Activated T-helper 9 cell treated with anti-CD3 and anti-CD28 coated beads, Interleukin-2, amount 50 U/mL, for 16 hours (primary cell): ENCODE results near the gene SLC35E2B.
"Not testable (repeated sequence)": the region's sequence is repeated elsewhere in the genome, so short reads cannot be mapped to it uniquely, and the experiment has no call there.

Experiments used
- DNase-seq: peaks from one replicate; pipeline ENCODE4 v3.0.0-alpha.2; 2020; ENCODE audit warnings: low read depth

The SLC35E2B gene

GRCh38 chr1:1692714-1693647, at the start of gene SLC35E2B:
SLC35E2B (minus strand) TSS chr1:1692795; CDS start chr1:1676699, 16,096 bp downstream.
- peak; percentile 97 for DNase-seq

- not testable (repeated sequence) for DNase-seq
Observed at GRCh38 chr1:1741013-1741412, 48.4 kb upstream of the SLC35E2B start.

DNA sequence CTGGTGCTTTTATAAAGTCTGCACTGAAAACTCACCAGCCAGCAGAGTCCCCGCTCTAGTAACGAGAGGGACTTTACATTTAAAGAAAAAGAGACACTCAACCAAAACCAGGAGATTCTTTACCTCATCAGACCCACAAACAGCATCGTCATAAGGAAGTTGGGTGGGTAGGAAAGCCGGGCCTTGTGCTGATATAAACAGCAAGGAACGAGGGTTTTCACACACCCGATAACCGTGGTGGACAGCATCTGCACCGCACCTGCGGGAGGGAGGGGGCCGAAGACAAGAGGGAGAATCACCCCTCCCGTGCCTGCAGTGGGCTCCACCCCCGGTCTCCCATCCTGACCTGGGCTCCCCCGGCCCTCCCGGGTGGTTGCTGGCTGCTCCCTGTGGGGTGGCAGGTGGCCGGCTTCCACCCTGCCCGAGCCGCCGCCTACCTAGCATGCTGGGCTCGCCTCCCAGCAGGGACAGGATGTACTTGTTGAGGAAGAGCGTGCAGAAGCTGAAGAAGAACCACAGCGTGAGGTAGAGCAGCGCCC, 46.3 kb upstream of the SLC35E2B start:
- not testable (repeated sequence) for DNase-seq

- DNase-seq: not testable (repeated sequence)
Observed at GRCh38 chr1:1737675-1738590, 45.3 kb upstream of the SLC35E2B start.

GRCh38 chr1:1732381-1732780, 39.8 kb upstream of the SLC35E2B start:
- no peak for DNase-seq

DNA sequence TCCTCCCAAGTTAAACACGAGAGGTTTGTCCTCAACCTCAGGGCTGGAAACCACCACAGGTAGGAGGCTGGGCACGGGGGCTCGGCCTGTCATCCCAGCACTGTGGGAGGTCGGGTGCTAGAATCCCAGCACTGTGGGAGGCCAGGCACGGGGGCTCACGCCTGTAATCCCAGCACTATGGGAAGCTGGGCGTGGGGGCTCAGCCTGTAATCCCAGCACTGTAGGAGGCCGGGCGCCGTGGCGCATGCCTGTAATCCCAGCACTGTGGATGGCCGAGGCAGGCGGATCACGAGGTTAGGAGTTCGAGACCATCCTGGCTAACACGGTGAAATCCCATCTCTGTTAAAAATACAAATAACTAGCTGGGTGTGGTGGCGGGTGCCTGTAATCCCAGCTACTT, 38.3 kb upstream of the SLC35E2B start:
- DNase-seq: no peak

DNA sequence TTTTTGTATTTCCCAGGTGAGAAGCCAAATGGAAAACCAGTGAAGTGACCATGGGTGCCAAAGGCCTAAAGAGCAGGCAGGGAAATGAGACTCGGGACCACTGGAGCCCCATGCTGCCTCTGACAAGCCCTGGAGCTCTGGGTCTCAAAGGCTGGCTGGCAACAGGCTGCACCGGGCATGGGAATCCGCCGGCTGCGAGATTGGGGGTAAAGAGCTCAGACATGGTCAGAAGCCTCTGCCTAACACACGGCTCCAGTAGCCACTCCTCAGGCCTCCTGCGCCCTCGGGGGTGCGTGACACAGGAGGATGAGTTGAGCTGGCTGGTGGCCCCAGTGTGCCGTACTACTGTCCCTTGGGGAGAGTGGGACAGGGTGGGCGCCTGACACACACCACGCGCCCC, 37.6 kb upstream of the SLC35E2B start:
- DNase-seq: not testable (repeated sequence)

- DNase-seq: not testable (repeated sequence)
Observed at GRCh38 chr1:1729116-1729816, 36.7 kb upstream of the SLC35E2B start.

- not testable (repeated sequence) for DNase-seq
Observed at GRCh38 chr1:1728308-1729005, 35.9 kb upstream of the SLC35E2B start.

GRCh38 chr1:1727131-1727651, 34.6 kb upstream of the SLC35E2B start:
- DNase-seq: not testable (repeated sequence)

GRCh38 chr1:1726088-1726487, 33.5 kb upstream of the SLC35E2B start:
- DNase-seq: not testable (repeated sequence)

DNA sequence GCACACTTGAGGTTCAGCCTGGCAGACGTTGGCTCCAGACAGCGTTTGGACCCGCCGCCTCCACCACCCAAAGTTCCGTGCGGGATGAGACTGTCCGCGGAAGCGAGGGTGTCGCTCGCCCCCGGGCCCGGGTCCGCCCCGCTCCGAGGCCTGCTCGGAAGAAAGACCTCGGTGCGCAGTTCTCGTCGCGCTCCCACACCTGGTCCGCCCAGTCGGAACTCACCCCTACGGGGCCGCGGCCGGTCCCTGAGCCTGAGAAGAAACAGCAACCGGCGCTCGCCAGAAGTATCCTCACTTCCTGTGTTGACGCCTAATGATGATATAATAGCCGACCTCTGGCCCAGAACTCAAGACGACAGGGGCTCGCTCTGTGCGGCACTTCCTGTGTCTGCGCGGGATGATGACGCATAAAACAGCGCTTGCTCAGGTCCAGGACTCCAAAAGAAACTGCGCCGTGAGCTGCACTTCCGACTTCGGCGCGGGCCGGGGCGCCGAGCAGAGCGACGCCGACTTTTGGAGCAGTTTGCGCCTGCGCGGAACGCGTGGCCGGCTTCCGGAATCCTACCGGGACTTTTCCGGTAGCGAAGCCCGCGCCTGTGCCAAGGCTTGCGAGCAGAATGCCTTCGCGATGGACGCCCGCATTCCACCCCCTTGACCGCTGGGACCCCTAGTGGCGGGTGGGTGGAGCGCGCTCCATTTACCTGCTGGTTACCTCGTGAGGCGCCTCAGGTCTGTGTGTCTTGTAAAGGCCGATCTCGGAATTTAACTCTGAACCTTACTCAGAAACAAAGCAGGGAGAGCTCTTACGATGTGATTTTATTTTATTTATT, 31.7 kb upstream of the SLC35E2B start, which contains the start of gene CDK11A:
CDK11A (minus strand) TSS at position 323 of the 830 bp plus-strand sequence. CDS start 1,539 bp downstream, outside the sequence.
- peak; percentile 97 for DNase-seq

- DNase-seq: no peak
Observed at GRCh38 chr1:1721201-1721600, 28.6 kb upstream of the SLC35E2B start.

GRCh38 chr1:1715109-1715883, 22.7 kb upstream of the SLC35E2B start:
- not testable (repeated sequence) for DNase-seq

- not testable (repeated sequence) for DNase-seq
Observed at GRCh38 chr1:1707897-1708296, 15.3 kb upstream of the SLC35E2B start.

GRCh38 chr1:1707241-1707640, 14.6 kb upstream of the SLC35E2B start:
- not testable (repeated sequence) for DNase-seq

GRCh38 chr1:1705623-1706022, 13.0 kb upstream of the SLC35E2B start:
- DNase-seq: not testable (repeated sequence)

GRCh38 chr1:1704284-1704957, 11.8 kb upstream of the SLC35E2B start:
- DNase-seq: not testable (repeated sequence)
